Colonic mucosa (tissue), 4 donors: ENCODE data around the gene EZH1. TPM values are rescaled to one million over a fixed set of nuclear protein-coding genes. Genes with fewer than 3 reads are reported as not detected.

ENCODE experiments used
- DNase-seq: peaks from one replicate; pipeline ENCODE4 v3.0.0-alpha.2; 2020
- H3K27ac ChIP-seq: fragments of 200-600 bp; one replicate; pipeline ENCODE4 v1.8.0; 2021
- H3K27me3 ChIP-seq: fragments of 200-600 bp; one replicate; pipeline ENCODE4 v1.8.0; 2021
- H3K36me3 ChIP-seq: fragments of 200-600 bp; one replicate; pipeline ENCODE4 v1.8.0; 2021
- H3K4me1 ChIP-seq: fragments of 200-600 bp; one replicate; pipeline ENCODE4 v1.8.0; 2021; ENCODE audit warnings: mild to moderate bottlenecking
- H3K4me3 ChIP-seq: fragments of 200-600 bp; one replicate; pipeline ENCODE4 v1.8.0; 2021
- H3K9ac ChIP-seq, 2 donors: one replicate each; pipeline ENCODE4 v1.7.0; 2013; ENCODE audit warnings: control low read depth in 2 of 2, low read depth in 2 of 2, low read length in 2 of 2
- H3K9me3 ChIP-seq: fragments of 200-600 bp; one replicate; pipeline ENCODE4 v1.8.0; 2021
- CTCF ChIP-seq: fragments of 200-600 bp; IDR thresholded peaks from one replicate; pipeline ENCODE4 v1.8.0; 2022; ENCODE audit warnings: antibody characterized with exemption, mild to moderate bottlenecking
- intact Hi-C: fragments of 100-400 bp; cut with DNase I; formaldehyde crosslinking; loops from one replicate; pipeline ENCODE4 v1.14.1; 2022
- total RNA-seq, 2 donors: library from RNA; stranded (reverse); fragmentation: NEBNext Ultra II Directional in 1 of 2; extraction: Animal tissue kit (Norgen Biotek cat#: 25700) in 1 of 2; gene quantifications; one replicate each; pipeline ENCODE4 v1.2.1, GENCODE V29; 2021
- donor health status: healthy.
- donor health status: DM: no; HTN: no; CAD: no.
- donor health status: DM: no; HTN: no; CAD: no.

Gene EZH1
- total RNA-seq, 2 donors from 2014 or later = 15.9 to 20.3 TPM

- intact Hi-C loops = no loop called here
- Histone ChIP-seq H3K27ac (no peak overlapping the region), H3K27me3 (no peaks in the 10 kb centered on the region), H3K9ac (no peak overlapping the region), H3K9me3 (no peaks in the 10 kb centered on the region), H3K36me3 (no peaks in the 10 kb centered on the region), H3K4me1 (no peaks in the 10 kb centered on the region), H3K4me3 (no peak overlapping the region)
- DNase-seq = no peak
- no peak for TF ChIP-seq CTCF
These were observed 47.6 kb downstream of the EZH1 start for GRCh38 chr17:42697108-42697811.

GRCh38 chr17:42695500-42695899 lies 49.3 kb downstream of the EZH1 start:
- Histone ChIP-seq H3K9me3 (no peaks in the 10 kb centered on the region), H3K36me3 (no peaks in the 10 kb centered on the region), H3K4me3 (no peak overlapping the region), H3K27me3 (no peaks in the 10 kb centered on the region), H3K9ac (no peak overlapping the region), H3K4me1 (no peaks in the 10 kb centered on the region), H3K27ac (no peak overlapping the region)
- no peak for DNase-seq
- no peak for TF ChIP-seq CTCF
- intact Hi-C loops = no loop called here

GRCh38 chr17:42694524-42694923 lies 50.3 kb downstream of the EZH1 start:
- no peaks in the 10 kb centered on the region for H3K4me1 ChIP-seq
- intact Hi-C loops = no loop called here
- no peak for DNase-seq
- no peak overlapping the region for H3K27ac ChIP-seq
- H3K9me3 ChIP-seq = no peaks in the 10 kb centered on the region
- no peak overlapping the region for H3K4me3 ChIP-seq
- no peaks in the 10 kb centered on the region for H3K36me3 ChIP-seq
- H3K27me3 ChIP-seq = no peaks in the 10 kb centered on the region
- no peak overlapping the region for H3K9ac ChIP-seq
- no peak for TF ChIP-seq CTCF

- H3K4me3 ChIP-seq = no peak overlapping the region
- H3K27me3 ChIP-seq = no peaks in the 10 kb centered on the region
- no peak overlapping the region for H3K27ac ChIP-seq
- intact Hi-C loops = no loop called here
- DNase-seq = no peak
- no peaks in the 10 kb centered on the region for H3K36me3 ChIP-seq
- TF ChIP-seq CTCF = no peak
- no peaks in the 10 kb centered on the region for H3K4me1 ChIP-seq
- H3K9me3 ChIP-seq = no peaks in the 10 kb centered on the region
- no peak overlapping the region for H3K9ac ChIP-seq
These were observed 52.4 kb downstream of the EZH1 start for GRCh38 chr17:42692489-42692888.

GRCh38 chr17:42691021-42691545 lies 53.8 kb downstream of the EZH1 start:
- H3K27ac ChIP-seq = no peak overlapping the region
- no peaks in the 10 kb centered on the region for H3K27me3 ChIP-seq
- no peak overlapping the region for H3K4me3 ChIP-seq
- TF ChIP-seq CTCF = no peak
- no peak overlapping the region for H3K9ac ChIP-seq
- intact Hi-C loops = no loop called here
- no peaks in the 10 kb centered on the region for H3K9me3 ChIP-seq
- no peak for DNase-seq
- H3K36me3 ChIP-seq = no peaks in the 10 kb centered on the region
- no peaks in the 10 kb centered on the region for H3K4me1 ChIP-seq
